Measurements from ENCODE around the gene SMIM24.

The SMIM24 gene

GRCh38 chr19:3470500-3471128 is 9.7 kb downstream of the SMIM24 start:
- DNase-seq, result no peak

- no peak for DNase-seq
Measured at GRCh38 chr19:3469638-3470499, 10.5 kb downstream of the SMIM24 start.

GRCh38 chr19:3468211-3468610 is 12.1 kb downstream of the SMIM24 start:
- DNase-seq, result no peak

- no peak for DNase-seq
Measured at GRCh38 chr19:3467437-3468198, 12.7 kb downstream of the SMIM24 start.

GRCh38 chr19:3466635-3467034 is 13.7 kb downstream of the SMIM24 start:
- no peak for DNase-seq

GRCh38 chr19:3465552-3465951 is 14.8 kb downstream of the SMIM24 start:
- DNase-seq, result no peak

- DNase-seq, result no peak
Measured at GRCh38 chr19:3464587-3465235, 15.6 kb downstream of the SMIM24 start.

- DNase-seq, result no peak
Measured at GRCh38 chr19:3463714-3464586, 16.4 kb downstream of the SMIM24 start.

GRCh38 chr19:3462991-3463713 is 17.2 kb downstream of the SMIM24 start:
- no peak for DNase-seq

GRCh38 chr19:3459965-3460582 is 20.3 kb downstream of the SMIM24 start:
- DNase-seq, result no peak

- DNase-seq, result no peak
Measured at GRCh38 chr19:3459089-3459881, 21.0 kb downstream of the SMIM24 start.

GRCh38 chr19:3458229-3459088 is 21.9 kb downstream of the SMIM24 start:
- DNase-seq, result no peak

- no peak for DNase-seq
Measured at GRCh38 chr19:3457528-3458228, 22.6 kb downstream of the SMIM24 start.

- DNase-seq, result no peak
Measured at GRCh38 chr19:3456925-3457527, 23.3 kb downstream of the SMIM24 start.

GRCh38 chr19:3455960-3456601 is 24.2 kb downstream of the SMIM24 start:
- no peak for DNase-seq

- no peak for DNase-seq
Measured at GRCh38 chr19:3455393-3455955, 24.9 kb downstream of the SMIM24 start.

All from NCI-H526 treated with DMSO at 0.1 percent for 48 hours (cell line).